Measurements from ENCODE around the gene EYS.
A peak's percentile ranks its signal among the peaks of the same experiment; 100 is the strongest.
"Not testable (repeated sequence)": the region's sequence is repeated elsewhere in the genome, so short reads cannot be mapped to it uniquely, and the experiment has no call there.

The EYS gene

DNA sequence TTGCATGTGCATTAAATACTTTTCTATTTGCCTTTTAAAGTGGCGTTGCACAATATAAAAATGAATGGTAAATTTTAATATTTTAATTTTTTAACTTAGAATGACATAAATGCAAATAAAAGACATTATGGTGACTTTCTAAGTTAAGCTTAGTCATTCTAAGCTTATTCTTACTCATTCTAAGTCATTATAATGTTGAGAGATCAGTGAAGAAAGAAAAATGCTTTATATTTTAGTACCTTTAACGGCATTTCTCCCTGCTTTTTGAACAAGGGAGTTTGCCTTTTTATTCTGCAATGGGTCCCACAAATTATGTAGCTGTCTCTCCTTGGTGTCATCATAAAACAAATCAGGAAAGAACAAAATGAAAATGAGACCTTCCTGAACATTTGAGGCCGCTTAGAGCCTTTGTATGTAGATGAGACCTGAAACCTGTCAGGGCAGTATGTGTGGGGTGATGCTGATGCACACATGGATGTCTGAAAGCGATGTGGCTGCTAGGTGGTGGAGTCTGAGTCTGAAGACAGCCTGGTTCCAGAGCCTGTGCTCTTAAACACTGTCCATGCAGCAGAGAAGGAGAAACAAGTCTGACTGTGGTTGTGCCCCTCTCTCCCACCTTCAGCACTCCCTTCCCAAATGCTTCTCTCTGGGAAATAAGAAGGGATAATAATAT, 1913.4 kb downstream of the EYS start:
- DNase-seq (ENCODE audit: insufficient read length, low spot score) (no peak), FAIRE-seq (peak; percentile 37)

DNA sequence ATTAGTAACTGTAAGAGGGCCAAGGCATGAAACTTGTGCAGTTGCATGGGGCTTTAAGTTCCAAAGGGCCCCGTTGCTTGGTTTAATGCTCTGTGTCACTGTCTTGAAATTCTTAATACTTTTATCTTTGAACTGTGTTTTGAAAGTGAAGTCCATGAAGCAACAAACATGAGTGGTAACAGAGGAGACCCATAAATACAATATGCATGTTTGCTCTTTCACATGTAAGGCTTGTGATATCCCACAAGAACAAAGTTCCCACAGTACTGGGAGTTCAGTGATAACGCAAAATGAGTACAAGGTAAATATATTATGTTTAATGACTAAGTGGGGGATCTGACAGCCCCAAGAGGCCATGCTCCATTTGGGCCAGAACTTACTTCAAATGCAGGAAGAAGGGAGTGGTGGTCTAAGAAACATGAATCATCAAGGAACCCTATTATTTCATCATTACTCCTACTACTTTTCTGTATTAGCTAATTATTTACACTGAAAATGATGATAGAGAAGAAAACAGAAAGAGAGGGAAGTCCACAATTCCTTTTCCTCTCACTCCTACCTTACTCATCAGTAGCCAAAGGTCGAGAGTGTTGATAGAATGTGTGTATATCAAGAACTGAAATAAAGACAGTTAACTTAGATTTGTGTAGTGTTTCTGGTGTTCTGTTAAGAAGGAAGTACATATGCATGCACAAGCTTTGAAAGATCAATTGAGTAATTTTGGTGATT, 1914.1 kb downstream of the EYS start:
- no peak for FAIRE-seq
- DNase-seq (ENCODE audit: insufficient read length, low spot score): no peak

DNA sequence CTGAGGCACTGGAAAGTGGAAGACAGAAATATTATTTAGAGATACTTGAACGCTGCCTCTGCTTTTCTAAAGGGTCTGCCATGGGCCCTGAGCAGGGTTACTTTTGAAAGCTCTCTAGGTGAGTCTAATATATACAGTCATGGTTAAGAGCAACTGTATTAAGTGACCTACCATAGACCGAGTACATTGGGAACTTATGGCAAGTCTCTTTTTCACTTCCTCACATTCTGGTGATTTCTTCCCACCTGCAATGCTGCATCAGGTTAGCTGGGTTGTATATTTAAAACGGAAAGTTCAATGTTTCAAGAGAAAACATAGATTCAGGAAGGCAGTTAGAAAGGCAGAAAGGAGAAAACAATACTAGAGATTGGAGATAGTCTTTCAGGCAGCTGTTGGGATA, 1916.7 kb downstream of the EYS start:
- FAIRE-seq (no peak), DNase-seq (ENCODE audit: insufficient read length, low spot score) (no peak)

DNA sequence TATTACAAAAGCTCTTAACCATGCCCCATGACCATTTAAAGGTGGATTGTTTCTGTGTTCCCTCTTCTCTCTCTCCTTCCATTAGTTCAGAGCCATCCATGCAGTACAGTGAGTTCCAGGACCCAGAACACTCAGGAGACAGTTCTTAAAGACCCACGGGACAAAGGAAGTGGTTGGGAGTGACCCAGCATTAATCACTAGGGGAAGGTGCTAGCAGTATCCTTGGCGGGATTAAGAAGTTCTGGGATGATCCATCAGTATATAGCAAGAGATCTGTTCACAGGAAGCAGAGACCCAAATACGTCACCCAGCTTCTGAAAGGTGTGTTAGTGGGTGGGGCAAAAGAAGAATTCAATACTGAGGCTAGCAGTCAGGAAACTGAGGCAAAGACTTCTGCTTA, 1917.3 kb downstream of the EYS start:
- DNase-seq (ENCODE audit: insufficient read length, low spot score) (no peak), FAIRE-seq (no peak)

DNA sequence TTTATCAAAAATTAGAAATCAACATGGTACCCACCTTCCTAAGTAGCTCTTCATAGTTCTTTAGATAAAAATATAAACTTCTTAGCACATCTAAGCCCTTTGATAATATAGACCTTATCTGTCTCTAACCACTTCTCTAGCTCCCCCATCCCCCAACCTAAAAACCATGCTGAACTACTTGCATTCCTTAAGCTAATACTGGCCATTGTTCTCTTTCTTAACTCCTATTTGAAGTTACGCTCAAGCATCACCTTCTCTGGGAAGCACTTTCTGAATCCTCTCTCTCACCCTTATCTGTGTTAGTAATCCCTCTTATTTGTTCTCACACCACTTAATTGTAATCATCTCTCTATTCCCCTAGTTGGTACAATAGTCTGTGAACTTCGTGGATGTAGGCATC, 1918.5 kb downstream of the EYS start:
- no peak for FAIRE-seq
- no peak for DNase-seq (ENCODE audit: insufficient read length, low spot score)

DNA sequence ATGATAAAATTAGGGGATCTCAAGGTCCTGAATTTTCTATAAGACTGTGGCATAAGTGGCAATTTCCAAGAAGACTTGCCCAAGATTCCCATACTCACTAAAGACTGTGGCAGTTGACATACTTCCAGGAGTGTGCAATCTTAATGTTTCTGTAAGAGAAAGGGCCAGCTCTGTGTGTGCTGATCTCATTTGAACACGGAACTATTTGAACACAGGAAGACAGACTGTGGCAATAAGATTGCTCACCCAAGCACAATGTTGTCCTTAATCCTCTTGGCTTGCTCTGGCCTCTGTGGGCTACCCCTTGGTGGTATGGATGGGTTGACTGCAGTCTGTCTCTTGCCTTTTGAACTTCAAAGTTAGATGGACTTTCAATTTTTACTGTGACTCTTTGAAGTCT, 1920.0 kb downstream of the EYS start:
- no peak for FAIRE-seq

DNA sequence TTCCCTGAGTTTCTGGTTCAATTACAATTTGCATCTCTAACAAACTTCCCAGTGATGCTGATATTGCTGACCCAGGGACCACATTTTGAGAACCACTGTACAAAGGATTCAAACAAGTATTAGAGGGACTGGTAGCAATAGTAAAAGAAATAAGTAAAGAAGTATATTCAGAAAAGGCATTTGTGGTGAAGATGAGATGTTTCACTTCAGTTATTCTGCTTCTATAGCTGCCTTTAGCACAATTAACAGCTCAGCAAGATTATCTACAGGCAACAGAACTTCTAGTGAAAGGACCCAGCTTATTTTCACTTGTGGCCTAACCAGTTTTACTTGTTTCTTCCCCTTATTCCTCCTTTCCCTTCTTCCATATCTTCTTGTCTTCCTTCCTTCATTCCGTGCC, 1922.0 kb downstream of the EYS start:
- DNase-seq (ENCODE audit: insufficient read length, low spot score) (no peak), FAIRE-seq (no peak)

More for the DNA sequence above, 1920.0 kb downstream of the EYS start:
- DNase-seq (ENCODE audit: insufficient read length, low spot score): no peak

DNA sequence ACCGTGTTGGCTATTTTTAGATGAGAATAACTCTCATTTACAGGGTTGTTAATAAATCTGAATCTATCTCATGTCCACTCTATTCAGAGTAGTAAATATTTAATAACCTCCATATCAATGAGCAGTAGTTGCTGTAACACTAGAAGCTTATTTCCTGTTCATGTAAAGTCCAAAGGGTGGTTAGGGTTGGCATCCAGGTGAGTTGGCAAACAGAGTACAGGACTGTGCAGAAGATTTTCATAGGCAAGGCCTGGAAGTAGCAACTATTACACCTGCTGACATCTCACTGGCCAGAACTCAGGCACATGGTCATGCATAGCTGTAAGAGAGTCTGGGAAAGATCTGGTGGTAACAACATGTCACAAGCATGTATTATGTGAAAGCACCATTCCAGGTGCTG, 1923.9 kb downstream of the EYS start:
- FAIRE-seq (no peak), DNase-seq (ENCODE audit: insufficient read length, low spot score) (no peak)

DNA sequence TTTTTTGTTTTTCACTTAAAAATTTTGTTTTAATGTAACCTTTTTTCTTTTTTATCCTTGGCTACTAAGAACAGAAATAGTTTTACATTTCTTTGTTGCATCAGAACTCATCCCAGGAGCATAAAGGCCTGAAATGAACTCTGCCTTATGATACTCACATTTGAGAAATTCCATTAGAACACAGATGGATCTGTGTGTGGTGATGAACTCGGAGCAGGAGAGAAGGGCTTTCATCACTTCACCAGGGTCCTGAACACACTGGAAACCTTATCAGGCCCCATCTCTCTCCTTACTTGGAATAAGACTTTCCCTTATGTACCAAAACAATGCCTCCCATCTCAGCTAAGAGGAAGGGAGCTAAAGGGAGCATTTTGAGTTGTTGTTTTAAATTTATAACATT, 1932.1 kb downstream of the EYS start:
- DNase-seq (ENCODE audit: insufficient read length, low spot score) (no peak), FAIRE-seq (no peak)

DNA sequence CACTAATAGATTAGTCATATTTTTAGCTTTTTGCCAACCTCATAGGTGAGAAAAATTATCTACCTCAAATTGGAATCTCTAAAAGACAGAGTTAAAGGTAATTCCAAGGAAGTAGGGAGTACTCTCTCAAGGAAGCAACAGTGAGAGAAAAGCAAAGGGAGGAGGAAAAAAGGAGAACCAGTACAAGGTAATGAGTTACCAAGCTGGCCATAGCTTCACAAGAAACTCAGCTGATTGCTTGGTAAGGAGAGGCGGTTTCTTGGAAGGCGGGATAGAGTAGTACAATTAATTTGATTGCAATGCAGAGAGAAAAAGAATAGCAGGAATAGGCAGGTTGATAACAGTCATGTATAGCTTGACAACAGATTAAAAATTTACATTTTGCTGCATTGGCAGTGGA, 1933.8 kb downstream of the EYS start:
- FAIRE-seq: no peak
- no peak for DNase-seq (ENCODE audit: insufficient read length, low spot score)

DNA sequence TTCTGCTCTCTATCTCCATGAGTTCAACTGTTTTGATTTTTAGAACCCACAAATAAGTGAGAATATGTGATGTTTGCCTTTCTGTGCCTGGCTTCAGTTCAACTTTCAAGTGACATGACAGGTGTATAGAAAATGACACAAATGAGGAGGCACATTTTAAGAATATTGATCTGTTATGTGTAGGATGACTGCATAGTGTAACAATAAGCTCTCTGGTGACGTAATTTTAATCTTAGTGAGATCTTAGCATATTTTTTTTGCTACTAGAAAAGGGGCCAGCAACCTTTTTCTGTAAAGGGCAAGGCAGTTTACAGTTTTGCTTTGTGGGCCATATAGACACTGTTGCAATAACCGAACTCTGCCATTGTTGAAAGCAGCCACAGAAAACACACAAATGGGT, 1941.2 kb downstream of the EYS start:
- FAIRE-seq (no peak), DNase-seq (ENCODE audit: insufficient read length, low spot score) (no peak)

DNA sequence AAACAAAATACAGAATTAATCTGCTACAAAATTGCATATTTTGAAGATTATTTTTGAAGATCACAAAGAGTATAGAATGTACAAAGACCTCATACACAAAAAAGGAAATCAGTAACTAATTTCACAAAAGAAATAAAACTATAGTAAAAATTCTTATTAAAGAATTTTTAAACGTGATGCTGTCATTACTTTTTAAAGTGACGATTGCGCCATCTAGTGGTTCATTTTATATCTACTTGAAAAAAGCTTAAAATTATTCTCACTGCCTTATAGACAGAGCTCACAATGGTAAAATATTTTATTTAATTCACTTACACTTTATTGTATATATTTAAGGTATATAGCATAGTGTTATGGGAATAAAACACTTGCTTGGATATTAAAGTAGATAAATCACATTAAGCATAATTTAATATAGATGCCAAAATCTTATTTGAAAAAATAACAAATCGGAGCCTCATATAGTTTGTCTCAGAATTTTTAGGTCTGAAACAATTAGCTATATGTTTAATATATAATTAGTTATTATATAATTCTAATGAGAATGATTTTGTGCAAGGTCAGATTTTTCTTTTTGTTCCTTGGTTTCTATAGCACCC, 1942.6 kb downstream of the EYS start:
- FAIRE-seq (peak; percentile 57), DNase-seq (ENCODE audit: insufficient read length, low spot score) (no peak)

DNA sequence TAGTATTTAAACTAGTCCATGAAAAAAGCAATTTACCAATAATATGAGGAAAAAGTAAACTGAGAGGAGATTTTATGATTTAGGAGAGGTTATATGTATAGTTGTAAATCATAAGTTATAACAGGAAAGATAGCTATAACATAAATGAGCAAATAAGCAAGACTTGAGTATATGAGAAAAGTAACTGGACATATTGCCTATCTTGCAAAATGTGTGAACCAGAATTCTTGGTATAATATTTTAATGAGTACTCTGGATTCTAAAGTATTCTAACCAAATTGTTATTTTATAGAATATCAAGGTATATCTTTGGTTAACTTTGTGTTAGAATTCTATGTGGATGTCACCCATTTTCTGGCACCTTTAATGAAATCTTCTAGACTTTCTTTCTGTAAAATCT, 1946.8 kb downstream of the EYS start:
- DNase-seq (ENCODE audit: insufficient read length, low spot score): no peak
- no peak for FAIRE-seq

DNA sequence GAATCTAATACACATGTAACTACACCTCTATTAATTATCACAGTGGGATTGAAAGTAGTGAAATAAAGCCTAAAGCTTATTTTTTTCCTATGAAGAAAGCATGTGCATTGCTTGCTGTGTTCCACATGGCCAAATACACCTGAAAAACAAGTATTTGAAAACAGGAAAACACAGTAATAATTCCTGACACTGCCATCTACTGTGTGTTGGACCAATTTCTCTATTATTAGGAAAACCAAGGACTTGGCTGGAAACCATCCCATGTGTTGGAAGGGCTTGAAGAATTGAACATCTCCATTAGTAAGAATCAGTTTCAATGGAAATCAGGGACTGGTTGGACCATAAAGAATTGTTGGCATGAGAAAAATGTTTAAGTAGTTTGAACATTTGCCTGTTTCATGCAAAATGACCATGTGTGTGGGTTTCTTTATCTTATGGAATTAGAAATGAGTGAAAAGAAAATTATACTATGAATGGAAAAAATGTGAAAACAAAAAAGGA, 1947.4 kb downstream of the EYS start:
- DNase-seq (ENCODE audit: insufficient read length, low spot score) (no peak), FAIRE-seq (no peak)

DNA sequence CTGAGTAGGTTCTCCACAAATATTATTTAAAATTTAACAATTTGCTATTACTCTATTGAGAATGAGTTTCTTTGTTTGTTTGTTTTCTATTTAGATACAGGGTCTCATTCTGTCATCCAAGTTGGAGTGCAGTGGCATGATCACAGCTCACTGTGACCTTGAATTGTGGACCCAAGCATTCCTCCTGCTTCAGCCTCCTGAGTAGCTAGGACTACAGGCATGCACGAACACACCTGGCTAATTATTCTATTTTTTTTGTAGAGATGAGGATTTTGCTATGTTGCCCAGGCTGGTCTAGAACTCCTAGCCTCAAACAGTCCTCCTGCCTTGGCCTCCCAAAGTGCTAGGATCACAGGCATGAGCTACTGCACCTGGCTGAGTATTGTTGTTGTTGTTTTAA, 1949.2 kb downstream of the EYS start:
- FAIRE-seq: no peak
- DNase-seq (ENCODE audit: insufficient read length, low spot score): no peak

DNA sequence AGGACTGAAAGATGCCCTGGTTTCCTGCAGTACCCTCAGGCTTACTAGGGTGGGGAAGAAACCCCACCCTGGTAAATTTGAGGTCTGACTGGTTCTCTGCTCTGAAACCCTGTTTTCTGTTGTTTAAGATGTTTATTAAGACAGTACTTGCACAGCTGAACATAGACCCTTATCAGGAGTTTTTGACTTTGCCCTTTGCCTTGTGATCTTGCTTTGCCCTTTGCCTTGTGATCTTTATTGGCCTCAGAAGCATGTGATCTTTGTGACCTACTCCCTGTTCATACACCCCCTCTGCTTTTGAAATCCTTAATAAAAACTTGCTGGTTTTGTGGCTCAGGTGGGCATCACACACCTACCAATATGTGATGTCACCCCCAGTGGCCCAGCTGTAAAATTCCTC, 1949.8 kb downstream of the EYS start:
- not testable (repeated sequence) for DNase-seq (ENCODE audit: insufficient read length, low spot score); FAIRE-seq

DNA sequence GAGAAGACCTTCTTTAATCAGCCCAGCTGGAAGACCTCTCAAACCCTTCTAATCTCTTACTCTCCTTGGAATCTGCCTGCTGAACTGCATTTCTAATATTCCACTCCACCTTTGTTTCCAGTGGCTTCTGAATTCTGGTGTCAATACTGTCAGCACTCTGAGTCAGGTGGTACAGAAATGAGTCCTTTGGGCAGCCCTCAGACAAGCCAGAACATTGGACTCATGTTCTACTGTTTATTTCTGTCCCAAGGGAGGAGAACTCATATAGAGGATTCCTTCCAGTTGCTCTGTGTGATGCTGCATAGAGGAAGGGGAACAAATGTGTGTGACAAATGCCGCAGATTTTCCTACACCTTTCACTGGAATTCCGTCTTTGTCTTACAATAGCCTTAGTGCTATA, 1956.6 kb downstream of the EYS start:
- FAIRE-seq: no peak

DNA sequence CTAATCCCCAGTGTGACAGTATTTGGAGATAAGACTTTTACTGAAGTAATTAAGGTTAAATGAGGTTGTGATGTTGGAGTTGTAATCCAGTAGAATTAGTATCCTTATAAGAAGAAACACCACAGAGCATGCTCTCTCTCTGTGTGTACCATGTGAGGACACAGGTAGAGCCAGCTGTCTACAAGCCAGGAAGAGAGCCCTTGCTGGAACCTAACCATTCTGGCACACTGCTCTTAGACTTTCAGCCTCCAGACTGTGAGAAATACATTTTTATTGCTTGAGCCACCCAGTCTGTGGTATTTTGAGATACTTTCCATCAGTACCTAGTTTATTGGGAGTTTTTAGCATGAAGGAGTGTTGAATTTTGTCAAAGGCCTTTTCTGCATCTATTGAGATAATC, 1961.2 kb downstream of the EYS start:
- FAIRE-seq: no peak
- no peak for DNase-seq (ENCODE audit: insufficient read length, low spot score)

More for the DNA sequence above, 1956.6 kb downstream of the EYS start:
- no peak for DNase-seq (ENCODE audit: insufficient read length, low spot score)

DNA sequence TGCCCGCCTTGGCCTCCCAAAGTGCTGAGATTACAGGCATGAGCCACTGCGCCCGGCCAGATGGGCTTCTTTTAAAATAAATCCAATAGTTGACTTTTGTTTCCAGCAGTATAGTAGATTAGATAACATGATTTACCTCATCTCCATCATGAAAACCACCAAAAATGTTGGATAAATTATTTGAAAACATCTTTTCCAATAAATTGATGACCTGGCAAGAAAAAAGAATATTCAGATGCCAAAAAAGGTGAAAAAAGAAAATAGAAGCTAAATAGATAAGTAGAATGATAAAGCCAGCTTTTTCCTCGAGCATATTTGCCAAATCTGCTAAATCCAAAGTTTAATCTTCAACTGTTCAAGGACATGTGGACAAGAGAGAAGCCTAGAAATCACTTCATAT, 1962.2 kb downstream of the EYS start:
- DNase-seq (ENCODE audit: insufficient read length, low spot score) (no peak), FAIRE-seq (no peak)

DNA sequence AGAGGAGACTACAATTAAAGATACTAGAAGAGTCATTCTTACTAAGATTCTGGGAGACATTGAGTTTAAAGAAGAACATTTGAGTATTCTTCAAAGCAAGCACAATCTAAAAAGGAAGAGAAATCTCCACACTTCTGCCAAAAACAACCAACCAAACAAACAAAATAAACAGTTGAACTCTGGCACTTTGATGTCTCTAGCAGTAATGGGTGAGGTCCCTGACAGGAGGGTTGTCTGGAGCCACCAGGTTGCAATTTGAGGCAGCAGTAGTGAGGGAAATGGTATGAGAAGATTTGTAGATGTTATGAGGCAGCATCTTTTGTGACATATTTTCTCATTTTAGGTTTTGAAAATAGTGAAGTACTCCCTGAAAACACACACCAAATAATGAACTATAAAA, 1963.3 kb downstream of the EYS start:
- FAIRE-seq: no peak
- DNase-seq (ENCODE audit: insufficient read length, low spot score): no peak

DNA sequence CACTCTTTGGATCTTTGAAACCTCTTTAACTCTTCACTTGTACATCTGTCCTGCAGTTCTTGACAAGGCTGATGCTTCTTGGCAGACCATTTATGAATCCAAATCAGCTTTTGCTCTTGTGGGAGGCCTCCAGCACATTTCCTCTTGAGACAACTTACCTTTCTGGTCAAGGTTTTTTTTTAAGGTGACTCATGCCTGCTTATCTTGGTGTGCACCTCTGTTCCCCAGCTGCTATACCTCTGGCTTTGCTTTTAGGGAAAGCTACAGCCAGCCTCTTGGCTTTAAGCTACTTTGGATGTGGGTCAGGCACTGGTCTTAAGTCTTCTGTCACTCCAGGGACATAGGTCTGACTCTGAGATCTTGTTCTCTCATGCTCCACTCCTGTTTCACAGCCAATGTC, 1965.0 kb downstream of the EYS start:
- FAIRE-seq: no peak

DNA sequence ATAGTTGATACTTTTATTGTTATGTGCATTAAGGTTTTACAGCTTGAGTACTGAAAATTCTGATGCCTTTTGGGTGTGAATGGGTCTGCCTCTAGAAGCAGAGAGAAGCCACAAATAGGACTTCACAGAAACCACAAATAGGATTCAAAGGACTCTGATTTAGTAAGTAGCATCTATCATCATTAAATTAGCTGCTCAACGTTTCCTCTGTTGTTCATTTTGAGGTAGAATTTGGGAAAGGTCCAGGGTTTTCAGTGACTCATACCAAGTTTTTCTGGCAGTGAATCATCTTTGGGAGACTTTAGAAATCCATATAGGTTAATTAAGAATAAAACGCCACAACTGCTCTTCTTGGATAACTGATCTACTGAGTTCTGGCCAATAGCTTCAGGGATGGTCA, 1966.3 kb downstream of the EYS start:
- FAIRE-seq: no peak
- no peak for DNase-seq (ENCODE audit: insufficient read length, low spot score)

More for the DNA sequence above, 1965.0 kb downstream of the EYS start:
- DNase-seq (ENCODE audit: insufficient read length, low spot score): no peak

Measured in GM19239 (cell line).